SK-N-SH treated with all-trans-retinoic acid at 6 μM for 48 hours (cell line): Measurements from ENCODE around the gene NDRG2.
A peak's percentile ranks its signal among the peaks of the same experiment; 100 is the strongest.
"Not testable (repeated sequence)": the region's sequence is repeated elsewhere in the genome, so short reads cannot be mapped to it uniquely, and the experiment has no call there.

Source experiments
- ATAC-seq: fragments of 200-7000 bp; cut with Tn5 transposase; 3 replicates; pipeline ENCODE4 v1.9.1; 2020; ENCODE audit warnings: mild to moderate bottlenecking, moderate library complexity
- ARNTL ChIP-seq: fragments of 450-650 bp; formaldehyde crosslinking; IDR thresholded peaks from 2 replicates; pipeline ENCODE4 v1.5.0; 2020; ENCODE audit warnings: low read depth, mild to moderate bottlenecking, moderate library complexity, borderline replicate concordance
- BACH2 ChIP-seq: fragments of 250-450 bp; sonication (Bioruptor Pico); IDR thresholded peaks from 2 replicates; pipeline ENCODE4 v1.9.0; 2021; ENCODE audit warnings: mild to moderate bottlenecking, borderline replicate concordance
- CREB5 ChIP-seq: fragments of 250-450 bp; sonication (Bioruptor Pico); IDR thresholded peaks from 2 replicates; pipeline ENCODE4 v1.5.1; 2020; ENCODE audit warnings: low read depth, mild to moderate bottlenecking, moderate library complexity
- CSDC2 ChIP-seq: fragments of 250-450 bp; sonication (Bioruptor Pico); IDR thresholded peaks from 2 replicates; pipeline ENCODE4 v1.5.0; 2020; ENCODE audit warnings: mild to moderate bottlenecking, moderate library complexity
- GLIS3 ChIP-seq: fragments of 250-450 bp; sonication (Bioruptor Pico); IDR thresholded peaks from 2 replicates; pipeline ENCODE4 v1.5.0; 2020; ENCODE audit warnings: mild to moderate bottlenecking, moderate library complexity
- ISL1 ChIP-seq: fragments of 250-450 bp; sonication (Bioruptor Pico); IDR thresholded peaks from 2 replicates; pipeline ENCODE4 v2.1.2; 2022; ENCODE audit warnings: mild to moderate bottlenecking, moderate library complexity
- OSR1 ChIP-seq: fragments of 250-450 bp; sonication (Bioruptor Pico); IDR thresholded peaks from 2 replicates; pipeline ENCODE4 v1.8.0; 2022; ENCODE audit warnings: moderate library complexity, mild to moderate bottlenecking, inconsistent platforms
- POU6F1 ChIP-seq: fragments of 250-450 bp; sonication (Bioruptor Pico); IDR thresholded peaks from 2 replicates; pipeline ENCODE4 v1.8.0; 2021; ENCODE audit warnings: low read depth, mild to moderate bottlenecking, moderate library complexity, borderline replicate concordance
- PPARA ChIP-seq: fragments of 250-450 bp; sonication (Bioruptor Pico); IDR thresholded peaks from 2 replicates; pipeline ENCODE4 v1.5.0; 2020; ENCODE audit warnings: mild to moderate bottlenecking, borderline replicate concordance
- RARB ChIP-seq: fragments of 250-450 bp; sonication (Bioruptor Pico); IDR thresholded peaks from 2 replicates; pipeline ENCODE4 v1.8.0; 2021; ENCODE audit warnings: mild to moderate bottlenecking, moderate library complexity
- SNAI2 ChIP-seq: fragments of 250-450 bp; sonication (Bioruptor Pico); IDR thresholded peaks from 2 replicates; pipeline ENCODE4 v1.5.0; 2020; ENCODE audit warnings: mild to moderate bottlenecking, moderate library complexity
- TCF4 ChIP-seq: fragments of 250-450 bp; sonication (Bioruptor Pico); IDR thresholded peaks from 2 replicates; pipeline ENCODE4 v1.8.0; 2021; ENCODE audit warnings: mild to moderate bottlenecking, moderate library complexity, borderline replicate concordance
- TOX ChIP-seq: fragments of 250-450 bp; sonication (Bioruptor Pico); IDR thresholded peaks from 2 replicates; pipeline ENCODE4 v1.8.0; 2021; ENCODE audit warnings: mild to moderate bottlenecking, moderate library complexity, borderline replicate concordance
- TSHZ2 ChIP-seq: fragments of 250-450 bp; sonication (Bioruptor Pico); IDR thresholded peaks from 2 replicates; pipeline ENCODE4 v1.5.0; 2020; ENCODE audit warnings: mild to moderate bottlenecking, moderate library complexity
- ZC3H10 ChIP-seq: fragments of 250-450 bp; sonication (Bioruptor Pico); IDR thresholded peaks from 2 replicates; pipeline ENCODE4 v1.5.1; 2021; ENCODE audit warnings: mild to moderate bottlenecking, moderate library complexity
- ZFP3 ChIP-seq: fragments of 250-450 bp; sonication (Bioruptor Pico); IDR thresholded peaks from 2 replicates; pipeline ENCODE4 v1.5.0; 2020; ENCODE audit warnings: mild to moderate bottlenecking, moderate library complexity
- ZFP30 ChIP-seq: fragments of 450-650 bp; formaldehyde crosslinking; IDR thresholded peaks from 2 replicates; pipeline ENCODE4 v1.5.0; 2022; ENCODE audit warnings: mild to moderate bottlenecking, moderate library complexity
- ZNF565 ChIP-seq: fragments of 450-650 bp; formaldehyde crosslinking; conservative IDR thresholded peaks from 2 replicates; pipeline ENCODE4 v1.5.0; 2020; ENCODE audit warnings: low read depth, mild to moderate bottlenecking, moderate library complexity
- ZNF70 ChIP-seq: fragments of 450-650 bp; formaldehyde crosslinking; IDR thresholded peaks from 2 replicates; pipeline ENCODE4 v1.5.0; 2020; ENCODE audit warnings: mild to moderate bottlenecking, moderate library complexity
- ZNF8 ChIP-seq: fragments of 450-650 bp; formaldehyde crosslinking; IDR thresholded peaks from 2 replicates; pipeline ENCODE4 v1.5.0; 2020; ENCODE audit warnings: mild to moderate bottlenecking, moderate library complexity

Gene NDRG2

GRCh38 chr14:20996521-20996920, 28.3 kb downstream of the NDRG2 start:
- ATAC-seq = no peak

GRCh38 chr14:20989787-20990600, 34.9 kb downstream of the NDRG2 start, which contains the start of gene METTL17:
Gene METTL17 (plus strand): TSS chr14:20989980. CDS start chr14:20990003, 23 bp downstream.
- ATAC-seq = peak; percentile 97
- TF ChIP-seq SNAI2 (CRISPR knock-in tag) (0 out of 2 replicates have a peak, but pooled peaks have one; percentile 9), TSHZ2 (CRISPR knock-in tag) (no peak)

More at GRCh38 chr14:20996521-20996920, 28.3 kb downstream of the NDRG2 start:
- TF ChIP-seq ZNF70 (CRISPR knock-in tag) (no peak), ISL1 (CRISPR knock-in tag) (no peak), TCF4 (CRISPR knock-in tag) (no peak), RARB (CRISPR knock-in tag) (no peak), BACH2 (CRISPR knock-in tag) (no peak), ZNF565 (CRISPR knock-in tag) (no peak), POU6F1 (no peak), ARNTL (no peak), TOX (no peak)

GRCh38 chr14:20989471-20989786, 35.4 kb downstream of the NDRG2 start:
- TF ChIP-seq POU6F1 (no peak), ZNF8 (CRISPR knock-in tag) (no peak), CREB5 (CRISPR knock-in tag) (no peak), TCF4 (CRISPR knock-in tag) (no peak), ZNF70 (CRISPR knock-in tag) (no peak), SNAI2 (CRISPR knock-in tag) (no peak), PPARA (no peak)
- ATAC-seq = no peak

GRCh38 chr14:20988717-20989470, 36.0 kb downstream of the NDRG2 start:
- no peak for ATAC-seq
- no peak for TF ChIP-seq ZC3H10 (CRISPR knock-in tag)

- ATAC-seq = peak; percentile 15; the same call in 1 of the 3 replicates
- no peak for TF ChIP-seq ZFP3 (CRISPR knock-in tag)
- TF ChIP-seq CSDC2 (CRISPR knock-in tag) = no peak
- TF ChIP-seq CREB5 (CRISPR knock-in tag) = no peak
- TF ChIP-seq ZC3H10 (CRISPR knock-in tag) = no peak
- TF ChIP-seq ISL1 (CRISPR knock-in tag) = no peak
- TF ChIP-seq TCF4 (CRISPR knock-in tag) = no peak
- no peak for TF ChIP-seq OSR1 (CRISPR knock-in tag)
- no peak for TF ChIP-seq TSHZ2 (CRISPR knock-in tag)
- no peak for TF ChIP-seq ARNTL
- no peak for TF ChIP-seq GLIS3
- no peak for TF ChIP-seq ZNF565 (CRISPR knock-in tag)
- no peak for TF ChIP-seq ZFP30 (CRISPR knock-in tag)
- no peak for TF ChIP-seq BACH2 (CRISPR knock-in tag)
- TF ChIP-seq ZNF70 (CRISPR knock-in tag) = no peak
These were observed 38.0 kb downstream of the NDRG2 start for GRCh38 chr14:20986811-20987210.

- ATAC-seq = not testable (repeated sequence)
These were observed 39.2 kb downstream of the NDRG2 start for GRCh38 chr14:20985650-20986049.
